Esophagus muscularis mucosa (tissue), 4 donors: Measurements from ENCODE around the gene MSI2.

ENCODE experiments used
- CTCF ChIP-seq, 3 experiments: fragments of 200-600 bp in 2 of 3; fragments of 450-650 bp in 1 of 3; sonication (generic) in 2 of 3; IDR thresholded peaks; one replicate each; pipeline ENCODE4 v1.5.1; 2017 to 2019; ENCODE audit warnings: antibody characterized with exemption in 3 of 3, mild to moderate bottlenecking in 2 of 3, moderate library complexity in 1 of 3
- EP300 ChIP-seq: sonication (generic); formaldehyde crosslinking; IDR thresholded peaks from one replicate; pipeline ENCODE4 v1.6.1; 2017; ENCODE audit warnings: antibody characterized with exemption
- POLR2A ChIP-seq: fragments of 450-650 bp; IDR thresholded peaks from one replicate; pipeline ENCODE4 v1.6.1; 2017; ENCODE audit warnings: antibody characterized with exemption, moderate library complexity, mild to moderate bottlenecking, low read depth
- POLR2AphosphoS5 ChIP-seq, 2 donors: sonication (generic); formaldehyde crosslinking; IDR thresholded peaks; one replicate each; pipeline ENCODE4 v1.6.1; 2017; ENCODE audit warnings: antibody characterized with exemption in 2 of 2

DNA sequence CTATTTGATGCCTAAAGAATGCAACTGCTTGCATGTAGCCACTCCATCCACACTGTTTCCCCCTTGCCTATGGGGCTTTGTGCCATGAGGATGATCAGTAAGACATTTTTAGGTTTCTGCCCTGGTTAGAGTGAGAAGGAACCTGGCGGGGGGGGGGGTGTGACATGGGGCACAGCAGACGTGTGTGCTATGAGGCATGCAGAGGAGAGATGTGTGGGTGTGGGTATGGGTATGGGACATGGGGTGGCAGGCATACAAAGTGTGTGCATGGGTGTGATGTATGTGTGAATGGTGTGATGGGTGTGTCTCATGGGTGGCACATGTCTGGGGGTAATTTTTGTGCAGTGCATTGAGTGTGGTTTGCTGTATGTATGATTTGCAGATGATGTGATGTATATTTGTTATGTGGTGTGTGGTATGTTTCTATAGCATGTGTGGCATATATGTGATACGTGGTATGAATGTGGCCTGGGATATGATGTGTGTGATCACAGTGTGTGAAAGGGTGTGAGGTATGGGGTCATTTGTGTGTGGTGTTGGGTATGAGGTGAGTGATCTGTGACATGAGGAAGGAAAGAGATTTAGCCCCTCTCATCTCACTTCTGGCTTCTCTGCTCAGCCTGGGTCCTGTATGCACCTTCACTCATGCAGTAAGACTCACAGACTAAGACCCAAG is 473.8 kb downstream of the MSI2 start:
- no peak for TF ChIP-seq CTCF (IDR thresholded peaks at IDR 0.05)
- no peak for TF ChIP-seq POLR2A
- TF ChIP-seq EP300: no peak
- TF ChIP-seq POLR2AphosphoS5 (IDR thresholded peaks at IDR 0.05): no peak
